SH-SY5Y (cell line): Measurements from ENCODE around the gene DPPA3.

Source experiments
- GATA2 ChIP-seq: IDR thresholded peaks from 2 replicates; pipeline ENCODE4 v1.6.1; 2011; ENCODE audit warnings: mild to moderate bottlenecking, low read depth, low read length
- GATA3 ChIP-seq: IDR thresholded peaks from 2 replicates; pipeline ENCODE4 v1.6.1; 2011; ENCODE audit warnings: low read depth, mild to moderate bottlenecking, low read length, moderate library complexity

- TF ChIP-seq GATA3 (no peak), GATA2 (no peak)
Observed at GRCh38 chr12:7709969-7710675, 1.1 kb upstream of the DPPA3 start.
